ENCODE measurements around the gene RASSF3.

DNA sequence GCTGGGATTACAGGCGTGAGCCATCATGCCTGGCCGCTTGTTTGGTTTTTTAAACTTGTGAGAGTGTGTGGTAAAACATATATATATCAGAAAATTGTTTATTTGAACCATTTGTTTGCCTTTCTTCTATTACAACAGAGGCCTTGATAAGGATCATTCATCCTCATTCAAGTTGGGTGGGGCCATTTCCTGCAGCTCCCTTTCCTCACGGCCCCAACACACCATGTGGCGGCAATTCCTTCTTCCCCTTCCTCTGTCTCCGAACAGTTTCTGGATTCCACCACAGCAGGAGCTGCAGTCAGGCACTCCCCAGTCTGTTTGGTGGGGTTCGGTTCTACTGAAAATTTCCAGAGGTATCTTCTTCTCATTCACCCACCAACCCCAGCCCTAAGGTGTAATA, 42.0 kb upstream of the RASSF3 start:
- TF ChIP-seq MYC (IDR thresholded peaks at IDR 0.05; ENCODE audit: insufficient read depth, insufficient read length, insufficient replicate concordance, low read length, severe bottlenecking), result no peak
- TF ChIP-seq POLR2A (IDR thresholded peaks at IDR 0.05; ENCODE audit: low read depth, low read length), result no peak
- TF ChIP-seq, protein P1, sequence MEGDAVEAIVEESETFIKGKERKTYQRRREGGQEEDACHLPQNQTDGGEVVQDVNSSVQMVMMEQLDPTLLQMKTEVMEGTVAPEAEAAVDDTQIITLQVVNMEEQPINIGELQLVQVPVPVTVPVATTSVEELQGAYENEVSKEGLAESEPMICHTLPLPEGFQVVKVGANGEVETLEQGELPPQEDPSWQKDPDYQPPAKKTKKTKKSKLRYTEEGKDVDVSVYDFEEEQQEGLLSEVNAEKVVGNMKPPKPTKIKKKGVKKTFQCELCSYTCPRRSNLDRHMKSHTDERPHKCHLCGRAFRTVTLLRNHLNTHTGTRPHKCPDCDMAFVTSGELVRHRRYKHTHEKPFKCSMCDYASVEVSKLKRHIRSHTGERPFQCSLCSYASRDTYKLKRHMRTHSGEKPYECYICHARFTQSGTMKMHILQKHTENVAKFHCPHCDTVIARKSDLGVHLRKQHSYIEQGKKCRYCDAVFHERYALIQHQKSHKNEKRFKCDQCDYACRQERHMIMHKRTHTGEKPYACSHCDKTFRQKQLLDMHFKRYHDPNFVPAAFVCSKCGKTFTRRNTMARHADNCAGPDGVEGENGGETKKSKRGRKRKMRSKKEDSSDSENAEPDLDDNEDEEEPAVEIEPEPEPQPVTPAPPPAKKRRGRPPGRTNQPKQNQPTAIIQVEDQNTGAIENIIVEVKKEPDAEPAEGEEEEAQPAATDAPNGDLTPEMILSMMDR (IDR thresholded peaks at IDR 0.05 in 2 of 3, conservative IDR thresholded peaks at IDR 0.05 in 1 of 3; ENCODE audit: control insufficient read depth in 2 of 3, extremely low read depth in 1 of 3, insufficient read depth in 1 of 3, low read depth in 3 of 3, low read length in 3 of 3), result no peak
- TF ChIP-seq RUNX3 (IDR thresholded peaks at IDR 0.05; ENCODE audit: low read length), result no peak
- no peak for TF ChIP-seq EED (IDR thresholded peaks at IDR 0.05; ENCODE audit: low read depth)
- no peak for TF ChIP-seq BRCA1 (IDR thresholded peaks at IDR 0.05; ENCODE audit: low read depth, low read length)
- no peak for TF ChIP-seq ZNF207 (IDR thresholded peaks at IDR 0.05; ENCODE audit: borderline replicate concordance)
- no peak for TF ChIP-seq RFX5 (IDR thresholded peaks at IDR 0.05; ENCODE audit: low read depth, low read length)
- TF ChIP-seq SRF (IDR thresholded peaks at IDR 0.05; ENCODE audit: low read depth in 2 of 2, low read length in 2 of 2), result no peak
- TF ChIP-seq CBFB (IDR thresholded peaks at IDR 0.05; ENCODE audit: low read depth), result no peak
- TF ChIP-seq, protein P2, sequence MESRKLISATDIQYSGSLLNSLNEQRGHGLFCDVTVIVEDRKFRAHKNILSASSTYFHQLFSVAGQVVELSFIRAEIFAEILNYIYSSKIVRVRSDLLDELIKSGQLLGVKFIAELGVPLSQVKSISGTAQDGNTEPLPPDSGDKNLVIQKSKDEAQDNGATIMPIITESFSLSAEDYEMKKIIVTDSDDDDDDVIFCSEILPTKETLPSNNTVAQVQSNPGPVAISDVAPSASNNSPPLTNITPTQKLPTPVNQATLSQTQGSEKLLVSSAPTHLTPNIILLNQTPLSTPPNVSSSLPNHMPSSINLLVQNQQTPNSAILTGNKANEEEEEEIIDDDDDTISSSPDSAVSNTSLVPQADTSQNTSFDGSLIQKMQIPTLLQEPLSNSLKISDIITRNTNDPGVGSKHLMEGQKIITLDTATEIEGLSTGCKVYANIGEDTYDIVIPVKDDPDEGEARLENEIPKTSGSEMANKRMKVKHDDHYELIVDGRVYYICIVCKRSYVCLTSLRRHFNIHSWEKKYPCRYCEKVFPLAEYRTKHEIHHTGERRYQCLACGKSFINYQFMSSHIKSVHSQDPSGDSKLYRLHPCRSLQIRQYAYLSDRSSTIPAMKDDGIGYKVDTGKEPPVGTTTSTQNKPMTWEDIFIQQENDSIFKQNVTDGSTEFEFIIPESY (IDR thresholded peaks at IDR 0.05), result no peak
- TF ChIP-seq, protein P3, sequence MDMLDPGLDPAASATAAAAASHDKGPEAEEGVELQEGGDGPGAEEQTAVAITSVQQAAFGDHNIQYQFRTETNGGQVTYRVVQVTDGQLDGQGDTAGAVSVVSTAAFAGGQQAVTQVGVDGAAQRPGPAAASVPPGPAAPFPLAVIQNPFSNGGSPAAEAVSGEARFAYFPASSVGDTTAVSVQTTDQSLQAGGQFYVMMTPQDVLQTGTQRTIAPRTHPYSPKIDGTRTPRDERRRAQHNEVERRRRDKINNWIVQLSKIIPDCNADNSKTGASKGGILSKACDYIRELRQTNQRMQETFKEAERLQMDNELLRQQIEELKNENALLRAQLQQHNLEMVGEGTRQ (IDR thresholded peaks at IDR 0.05; ENCODE audit: borderline replicate concordance, low read depth, low read length), result no peak
